Frontal cortex (tissue), 4 donors: ENCODE measurements around the gene OR10A6. TPM values are rescaled to one million over a fixed set of nuclear protein-coding genes. Genes with fewer than 3 reads are reported as not detected.

Experiments used
- DNase-seq, 2 donors: peaks; one replicate each; pipeline ENCODE4 v3.0.0; 2012; ENCODE audit warnings: low spot score in 2 of 2
- FAIRE-seq: peaks from 2 replicates; lab custom pipeline; 2012; peaks lifted over from hg19 to GRCh38; lab: Jason Lieb, UNC
- total RNA-seq: library from RNA; depleted of rRNA; stranded (reverse); fragments of >200 nt; gene quantifications from one replicate; pipeline ENCODE4 v1.2.3, GENCODE V29; 2014
- donor health status: control.
- donor health status: control.
- donor health status: control.

The OR10A6 gene
- total RNA-seq, 1 donor from 2014 or later = not detected

GRCh38 chr11:7918141-7918540 is 12.9 kb downstream of the OR10A6 start:
- no peak for DNase-seq
- FAIRE-seq = no peak

- FAIRE-seq (no peak), DNase-seq (no peak)
Measured at GRCh38 chr11:7911011-7911410, 20.1 kb downstream of the OR10A6 start.

GRCh38 chr11:7910286-7910788 is 20.7 kb downstream of the OR10A6 start:
- FAIRE-seq = no peak
- DNase-seq = no peak

- DNase-seq (no peak), FAIRE-seq (no peak)
Measured at GRCh38 chr11:7909585-7910285, 21.3 kb downstream of the OR10A6 start.

GRCh38 chr11:7907121-7907520 is 23.9 kb downstream of the OR10A6 start:
- FAIRE-seq = no peak
- DNase-seq = no peak

- DNase-seq (no peak), FAIRE-seq (no peak)
Measured at GRCh38 chr11:7906481-7906880, 24.6 kb downstream of the OR10A6 start.

- DNase-seq (no peak), FAIRE-seq (no peak)
Measured at GRCh38 chr11:7905961-7906429, 25.1 kb downstream of the OR10A6 start.

GRCh38 chr11:7905549-7905948 is 25.5 kb downstream of the OR10A6 start:
- no peak for DNase-seq
- FAIRE-seq = no peak

GRCh38 chr11:7904917-7905316 is 26.2 kb downstream of the OR10A6 start:
- FAIRE-seq (no peak), DNase-seq (no peak)

GRCh38 chr11:7903940-7904339 is 27.1 kb downstream of the OR10A6 start:
- no peak for FAIRE-seq
- DNase-seq = no peak

- FAIRE-seq (no peak), DNase-seq (no peak)
Measured at GRCh38 chr11:7901319-7901854, 29.7 kb downstream of the OR10A6 start.

GRCh38 chr11:7900686-7901085 is 30.4 kb downstream of the OR10A6 start:
- FAIRE-seq (no peak), DNase-seq (no peak)

GRCh38 chr11:7899418-7899817 is 31.6 kb downstream of the OR10A6 start:
- no peak for DNase-seq
- FAIRE-seq = no peak

GRCh38 chr11:7898666-7899283 is 32.3 kb downstream of the OR10A6 start:
- no peak for DNase-seq
- FAIRE-seq = no peak

- DNase-seq (no peak), FAIRE-seq (no peak)
Measured at GRCh38 chr11:7896009-7896785, 34.9 kb downstream of the OR10A6 start.

- DNase-seq = no peak
- no peak for FAIRE-seq
Measured at GRCh38 chr11:7894251-7894650, 36.8 kb downstream of the OR10A6 start.

- no peak for DNase-seq
- no peak for FAIRE-seq
Measured at GRCh38 chr11:7893796-7894195, 37.3 kb downstream of the OR10A6 start.

- DNase-seq (peak; percentile 20 to 40), FAIRE-seq (peak; percentile 75)
Measured at GRCh38 chr11:7892840-7893254, 38.2 kb downstream of the OR10A6 start.

GRCh38 chr11:7892059-7892699 is 38.9 kb downstream of the OR10A6 start:
- FAIRE-seq (no peak), DNase-seq (no peak)
